Activated CD4-positive, alpha-beta memory T cell treated with anti-CD3 and anti-CD28 coated beads, Interleukin-2, amount 10 ng/mL, durations not matched to agents 7 days and 5 days (primary cell): ENCODE measurements around the gene PRR27. TPM values are rescaled to one million over a fixed set of nuclear protein-coding genes. Genes with fewer than 3 reads are reported as not detected.

Source experiments
- total RNA-seq, 2 experiments: library from RNA; stranded (reverse); gene quantifications; one replicate each; pipeline ENCODE4 v1.2.3, GENCODE V29; 2021

Gene PRR27
- total RNA-seq, 2 experiments from 2014 or later: not detected

Other genes starting within 250 kb of the PRR27 start
- gene CSN1S1, start 223.2 kb upstream of the PRR27 start, total RNA-seq: not detected
- gene CSN2, start 188.5 kb upstream of the PRR27 start, total RNA-seq: not detected
- not detected for gene STATH, start 158.3 kb upstream of the PRR27 start, total RNA-seq
- not detected for gene HTN3, start 125.8 kb upstream of the PRR27 start, total RNA-seq
- not detected for gene HTN1, start 103.8 kb upstream of the PRR27 start, total RNA-seq
- not detected for gene ODAM, start 41.5 kb downstream of the PRR27 start, total RNA-seq
- not detected for gene FDCSP, start 71.9 kb downstream of the PRR27 start, total RNA-seq
- not detected for gene CSN3, start 88.4 kb downstream of the PRR27 start, total RNA-seq
- not detected for gene CABS1, start 180.7 kb downstream of the PRR27 start, total RNA-seq
- not detected for gene SMR3A, start 206.5 kb downstream of the PRR27 start, total RNA-seq
- not detected for gene SMR3B, start 228.9 kb downstream of the PRR27 start, total RNA-seq
- gene OPRPN, start 243.7 kb downstream of the PRR27 start, total RNA-seq: not detected